ENCODE data around the gene PAQR8.
"Not testable (repeated sequence)": the region's sequence is repeated elsewhere in the genome, so short reads cannot be mapped to it uniquely, and the experiment has no call there.

PAQR8 gene

GRCh38 chr6:52381249-52381648, 19.3 kb downstream of the PAQR8 start:
- DNase-seq = no peak

- DNase-seq = no peak
Observed at GRCh38 chr6:52384145-52384766, 22.3 kb downstream of the PAQR8 start.

- no peak for DNase-seq
Observed at GRCh38 chr6:52385074-52385473, 23.1 kb downstream of the PAQR8 start.

GRCh38 chr6:52388119-52388518, 26.2 kb downstream of the PAQR8 start:
- DNase-seq = not testable (repeated sequence)

- DNase-seq = no peak
Observed at GRCh38 chr6:52388790-52389189, 26.8 kb downstream of the PAQR8 start.

GRCh38 chr6:52389264-52389625, 27.3 kb downstream of the PAQR8 start:
- DNase-seq = no peak

- peak; percentile 68 for DNase-seq
Observed at GRCh38 chr6:52389626-52390360, 27.8 kb downstream of the PAQR8 start.

- DNase-seq = peak; percentile 83
Observed at GRCh38 chr6:52390361-52390727, 28.4 kb downstream of the PAQR8 start.

- DNase-seq = peak; percentile 18
Observed at GRCh38 chr6:52391599-52391998, 29.6 kb downstream of the PAQR8 start.

GRCh38 chr6:52392944-52393343, 31.0 kb downstream of the PAQR8 start:
- peak; percentile 63 for DNase-seq

- DNase-seq = no peak
Observed at GRCh38 chr6:52393780-52394179, 31.8 kb downstream of the PAQR8 start.

- DNase-seq = no peak
Observed at GRCh38 chr6:52394251-52394666, 32.3 kb downstream of the PAQR8 start.

GRCh38 chr6:52395969-52396368, 34.0 kb downstream of the PAQR8 start:
- no peak for DNase-seq

GRCh38 chr6:52399511-52400312, 37.8 kb downstream of the PAQR8 start:
- peak; percentile 72 for DNase-seq

- no peak for DNase-seq
Observed at GRCh38 chr6:52400313-52401041, 38.5 kb downstream of the PAQR8 start.

- DNase-seq = no peak
Observed at GRCh38 chr6:52403086-52403485, 41.1 kb downstream of the PAQR8 start.

- peak; percentile 94 for DNase-seq
Observed at GRCh38 chr6:52403627-52404026, 41.7 kb downstream of the PAQR8 start.

GRCh38 chr6:52405243-52405642, 43.3 kb downstream of the PAQR8 start:
- no peak for DNase-seq

- DNase-seq = peak; percentile 81
Observed at GRCh38 chr6:52407467-52407866, 45.5 kb downstream of the PAQR8 start.

GRCh38 chr6:52409499-52409898, 47.5 kb downstream of the PAQR8 start:
- no peak for DNase-seq

- no peak for DNase-seq
Observed at GRCh38 chr6:52410979-52411378, 49.0 kb downstream of the PAQR8 start.

- DNase-seq = no peak
Observed at GRCh38 chr6:52411911-52412310, 50.0 kb downstream of the PAQR8 start.

GRCh38 chr6:52415333-52415732, 53.4 kb downstream of the PAQR8 start:
- DNase-seq = no peak

All from hematopoietic multipotent progenitor cell treated with erythropoietin and hydrocortisone succinate and interleukin-3 and kit ligand, for 8 days (in vitro differentiated cells).